Mammary epithelial cell (primary cell): ENCODE measurements around the gene ATP6V0B.

Experiments used
- EZH2 ChIP-seq: IDR thresholded peaks from 2 replicates; pipeline ENCODE4 v1.6.1; 2012; ENCODE audit warnings: low read length, inconsistent platforms, borderline replicate concordance
- TF ChIP-seq, protein P1 (sequence below), 2 donors: IDR thresholded peaks in 1 of 2; conservative IDR thresholded peaks in 1 of 2; 2 replicates each; pipeline ENCODE4 v1.5.1; 2011 to 2012; ENCODE audit warnings: inconsistent platforms in 2 of 2, low read length in 2 of 2, mild to moderate bottlenecking in 2 of 2, control low read depth in 1 of 2, low read depth in 1 of 2; ENCODE audit not compliant: insufficient read depth in 1 of 2; ENCODE audit errors: extremely low read depth in 1 of 2

DNA sequence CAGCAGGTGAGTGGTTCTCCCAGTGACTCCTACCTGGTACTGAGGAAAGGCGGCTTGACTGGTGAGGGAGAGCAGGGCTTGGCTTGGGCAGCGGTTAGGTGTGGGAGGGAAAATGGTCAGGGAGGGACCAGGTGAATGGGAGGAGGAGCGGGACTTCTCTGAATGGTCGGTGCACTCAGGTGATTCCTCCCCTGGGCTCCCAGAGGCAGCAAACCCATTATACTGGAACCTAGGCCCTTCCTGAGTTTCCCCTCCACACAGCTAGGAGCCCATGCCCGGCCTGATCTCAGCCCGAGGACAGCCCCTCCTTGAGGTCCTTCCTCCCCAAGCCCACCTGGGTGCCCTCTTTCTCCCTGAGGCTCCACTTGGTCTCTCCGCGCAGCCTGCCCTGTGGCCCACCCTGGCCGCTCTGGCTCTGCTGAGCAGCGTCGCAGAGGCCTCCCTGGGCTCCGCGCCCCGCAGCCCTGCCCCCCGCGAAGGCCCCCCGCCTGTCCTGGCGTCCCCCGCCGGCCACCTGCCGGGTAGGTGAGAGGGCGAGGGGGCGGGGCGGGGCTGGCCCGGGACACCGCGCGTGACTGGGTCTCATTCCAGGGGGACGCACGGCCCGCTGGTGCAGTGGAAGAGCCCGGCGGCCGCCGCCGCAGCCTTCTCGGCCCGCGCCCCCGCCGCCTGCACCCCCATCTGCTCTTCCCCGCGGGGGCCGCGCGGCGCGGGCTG lies 38.9 kb upstream of the ATP6V0B start:
- TF ChIP-seq, protein P1, sequence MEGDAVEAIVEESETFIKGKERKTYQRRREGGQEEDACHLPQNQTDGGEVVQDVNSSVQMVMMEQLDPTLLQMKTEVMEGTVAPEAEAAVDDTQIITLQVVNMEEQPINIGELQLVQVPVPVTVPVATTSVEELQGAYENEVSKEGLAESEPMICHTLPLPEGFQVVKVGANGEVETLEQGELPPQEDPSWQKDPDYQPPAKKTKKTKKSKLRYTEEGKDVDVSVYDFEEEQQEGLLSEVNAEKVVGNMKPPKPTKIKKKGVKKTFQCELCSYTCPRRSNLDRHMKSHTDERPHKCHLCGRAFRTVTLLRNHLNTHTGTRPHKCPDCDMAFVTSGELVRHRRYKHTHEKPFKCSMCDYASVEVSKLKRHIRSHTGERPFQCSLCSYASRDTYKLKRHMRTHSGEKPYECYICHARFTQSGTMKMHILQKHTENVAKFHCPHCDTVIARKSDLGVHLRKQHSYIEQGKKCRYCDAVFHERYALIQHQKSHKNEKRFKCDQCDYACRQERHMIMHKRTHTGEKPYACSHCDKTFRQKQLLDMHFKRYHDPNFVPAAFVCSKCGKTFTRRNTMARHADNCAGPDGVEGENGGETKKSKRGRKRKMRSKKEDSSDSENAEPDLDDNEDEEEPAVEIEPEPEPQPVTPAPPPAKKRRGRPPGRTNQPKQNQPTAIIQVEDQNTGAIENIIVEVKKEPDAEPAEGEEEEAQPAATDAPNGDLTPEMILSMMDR (conservative IDR thresholded peaks at IDR 0.05 in 1 of 2, IDR thresholded peaks at IDR 0.05 in 1 of 2; ENCODE audit: extremely low read depth in 1 of 2, insufficient read depth in 1 of 2, low read depth in 1 of 2, low read length in 2 of 2): no peak
- TF ChIP-seq EZH2: no peak
